HepG2 (cell line): ENCODE measurements around the gene MRPL27. TPM values are rescaled to one million over a fixed set of nuclear protein-coding genes. Genes with fewer than 3 reads are reported as not detected.

ENCODE experiments used
- IRX3 ChIP-seq: sonication (generic); formaldehyde crosslinking; IDR thresholded peaks from 2 replicates; pipeline ENCODE4 v1.8.1; 2023; ENCODE audit warnings: mild to moderate bottlenecking, low read depth, missing genetic modification reagents, borderline replicate concordance
- PAXIP1 ChIP-seq: sonication (generic); formaldehyde crosslinking; conservative IDR thresholded peaks from 2 replicates; pipeline ENCODE4 v1.4.0; 2020; ENCODE audit warnings: mild to moderate bottlenecking, missing genetic modification reagents, moderate library complexity
- PRDM10 ChIP-seq: sonication (generic); formaldehyde crosslinking; IDR thresholded peaks from 2 replicates; pipeline ENCODE4 v1.4.0; 2020; ENCODE audit warnings: low read depth, missing genetic modification reagents
- SIN3B ChIP-seq: fragments of 150-350 bp; IDR thresholded peaks from 2 replicates; pipeline ENCODE4 v1.6.1; 2014; ENCODE audit warnings: low read length
- SMC3 ChIP-seq: IDR thresholded peaks from 2 replicates; pipeline ENCODE4 v1.6.1; 2011; ENCODE audit warnings: low read length, improper control_type of control experiment
- SPEN ChIP-seq: sonication (generic); formaldehyde crosslinking; IDR thresholded peaks from 2 replicates; pipeline ENCODE4 v1.5.1; 2020; ENCODE audit warnings: low read depth, mild to moderate bottlenecking, missing genetic modification reagents
- TFAP4 ChIP-seq: sonication (generic); IDR thresholded peaks from 2 replicates; pipeline ENCODE4 v1.6.1; 2016; ENCODE audit warnings: low read depth, borderline replicate concordance
- TFDP2 ChIP-seq: sonication (generic); formaldehyde crosslinking; IDR thresholded peaks from 2 replicates; pipeline ENCODE4 v1.4.0; 2020; ENCODE audit warnings: missing genetic modification reagents
- U2AF1 ChIP-seq: fragments of 200-400 bp; formaldehyde crosslinking; optimal IDR thresholded peaks from 2 replicates; pipeline ENCODE3; 2017; ENCODE audit warnings: mild to moderate bottlenecking, low read depth, low read length
- ZNF263 ChIP-seq: sonication (generic); formaldehyde crosslinking; IDR thresholded peaks from 2 replicates; pipeline ENCODE4 v1.4.0; 2020; ENCODE audit warnings: missing genetic modification reagents
- ZNF644 ChIP-seq: IDR thresholded peaks from 2 replicates; pipeline ENCODE4 v1.6.1; 2016; ENCODE audit warnings: low read depth
- ZSCAN20 ChIP-seq: sonication (generic); formaldehyde crosslinking; IDR thresholded peaks from 2 replicates; pipeline ENCODE4 v1.4.0; 2020; ENCODE audit warnings: missing genetic modification reagents, mild to moderate bottlenecking, borderline replicate concordance
- polyA plus RNA-seq, 8 experiments: library from polyadenylated mRNA; depleted of rRNA in 3 of 8; stranded (reverse) in 7 of 8; unstranded in 1 of 8; fragments of >200 nt; fragmentation: Illumina TruSeq in 4 of 8; extraction: Trizol in 4 of 8; gene quantifications; 2 replicates each; pipeline versions ENCODE4 v1.2.1 to v1.2.3, GENCODE V29; 2011 to 2016; ENCODE audit warnings: low read depth in 4 of 8, missing spikeins in 1 of 8, mixed read lengths in 1 of 8; ENCODE audit not compliant: insufficient read depth in 1 of 8
- total RNA-seq, 5 experiments: library from RNA; depleted of rRNA; stranded (reverse); fragments of >200 nt; fragmentation: Illumina TruSeq; extraction: Trizol; gene quantifications; 2 replicates each; pipeline ENCODE4 v1.2.3, GENCODE V29; 2016; ENCODE audit warnings: low read depth in 1 of 5

MRPL27 gene
- total and polyA plus RNA-seq, 2 of the 13 experiments (the other 11 are each of a cell fraction or from before 2014, with no cell fraction given) = 137 to 217 TPM

GRCh38 chr17:50396261-50397110 lies 23.5 kb upstream of the MRPL27 start (continued):
- TF ChIP-seq PRDM10 (CRISPR knock-in tag) (no peak), SMC3 (no peak), ZNF644 (CRISPR knock-in tag) (no peak), TFDP2 (CRISPR knock-in tag) (no peak), PAXIP1 (CRISPR knock-in tag) (no peak), ZSCAN20 (CRISPR knock-in tag) (no peak), TFAP4 (no peak), U2AF1 (no peak), ZNF263 (no peak), SPEN (CRISPR knock-in tag) (peak; percentile 41; the same call in 1 of the 2 replicates), SIN3B (no peak), IRX3 (CRISPR knock-in tag) (no peak)
